IMR-90 (cell line): ENCODE measurements around the gene MAP7. TPM values are rescaled to one million over a fixed set of nuclear protein-coding genes. Genes with fewer than 3 reads are reported as not detected.

Experiments used
- ATAC-seq: fragments of 200-7000 bp; cut with Tn5 transposase; 2 replicates; pipeline ENCODE4 v1.9.1; 2020; ENCODE audit warnings: low read depth, mild to moderate bottlenecking, moderate library complexity
- BruUV-seq: library from RNA; stranded (reverse); fragments of 400-500 nt; replicated peaks from 2 replicates; lab custom pipeline; 2021; lab: Mats Ljungman, UMichigan
- CTCF ChIA-PET: fragments of 300-600 bp; formaldehyde crosslinking; extraction: SDS; loops from one replicate; lab custom pipeline; 2021; ENCODE audit warnings: antibody characterized with exemption; lab: Yijun Ruan, JAX
- POLR2A ChIA-PET: fragments of 300-600 bp; sonication (Branson Sonifier 250); formaldehyde crosslinking; loops from one replicate; lab custom pipeline; 2022; ENCODE audit warnings: antibody characterized with exemption; ENCODE audit not compliant: unreplicated experiment; lab: Charles Lee
- DNase-seq: peaks from one replicate; pipeline ENCODE4 v3.0.0; 2013
- H2AFZ ChIP-seq: replicated peaks from 2 replicates; pipeline ENCODE3; 2013; ENCODE audit warnings: low read length, mild to moderate bottlenecking; ENCODE audit not compliant: poor library complexity
- H2AK5ac ChIP-seq: 2 replicates; pipeline ENCODE4 v1.6.1; 2013; ENCODE audit warnings: low read depth, low read length, inconsistent platforms
- H2AK9ac ChIP-seq: replicated peaks from 2 replicates; pipeline ENCODE3; 2013; ENCODE audit warnings: mild to moderate bottlenecking, low read depth, low read length, moderate library complexity; ENCODE audit not compliant: poor library complexity
- H2BK120ac ChIP-seq: 2 replicates; pipeline ENCODE4 v1.6.1; 2013; ENCODE audit warnings: low read depth, low read length, inconsistent platforms
- H2BK15ac ChIP-seq: 3 replicates; pipeline ENCODE4 v1.6.1; 2013; ENCODE audit warnings: low read depth, low read length, inconsistent platforms
- H2BK20ac ChIP-seq: 2 replicates; pipeline ENCODE4 v1.6.1; 2013; ENCODE audit warnings: low read depth, mild to moderate bottlenecking, inconsistent platforms, low read length, moderate library complexity
- H2BK5ac ChIP-seq: 2 replicates; pipeline ENCODE4 v1.6.1; 2013; ENCODE audit warnings: mild to moderate bottlenecking, low read depth, low read length, inconsistent platforms; ENCODE audit not compliant: poor library complexity, severe bottlenecking
- H3K14ac ChIP-seq: replicated peaks from 2 replicates; pipeline ENCODE4 v1.6.1; 2013; ENCODE audit warnings: low read depth, low read length, inconsistent platforms
- H3K18ac ChIP-seq: 2 replicates; pipeline ENCODE4 v1.6.1; 2013; ENCODE audit warnings: low read depth, low read length, control low read depth
- H3K23ac ChIP-seq: 2 replicates; pipeline ENCODE4 v1.6.1; 2013; ENCODE audit warnings: low read depth, low read length, inconsistent platforms
- H3K27ac ChIP-seq: 2 replicates; pipeline ENCODE4 v1.5.1; 2013; ENCODE audit warnings: mild to moderate bottlenecking, control low read depth, low read length; ENCODE audit not compliant: insufficient read depth
- H3K27me3 ChIP-seq: 2 replicates; pipeline ENCODE4 v1.6.1; 2013; ENCODE audit warnings: low read length; ENCODE audit not compliant: control insufficient read depth, insufficient read depth
- H3K36me3 ChIP-seq: 2 replicates; pipeline ENCODE4 v1.6.1; 2013; ENCODE audit warnings: low read length, mixed read lengths; ENCODE audit not compliant: control insufficient read depth, insufficient read depth
- H3K4ac ChIP-seq: 2 replicates; pipeline ENCODE4 v1.6.1; 2013; ENCODE audit warnings: low read depth, low read length, inconsistent platforms
- H3K4me1 ChIP-seq: 2 replicates; pipeline ENCODE4 v1.6.1; 2013; ENCODE audit warnings: low read length, mixed read lengths; ENCODE audit not compliant: control insufficient read depth, insufficient read depth
- H3K4me2 ChIP-seq: 2 replicates; pipeline ENCODE4 v1.6.1; 2013; ENCODE audit warnings: low read depth, mild to moderate bottlenecking, control low read depth, low read length, moderate library complexity
- H3K4me3 ChIP-seq: 2 replicates; pipeline ENCODE4 v1.5.1; 2013; ENCODE audit warnings: low read depth, mild to moderate bottlenecking, control low read depth, low read length, moderate library complexity; ENCODE audit not compliant: insufficient read depth
- H3K56ac ChIP-seq: 2 replicates; pipeline ENCODE4 v1.6.1; 2013; ENCODE audit warnings: low read length, inconsistent platforms; ENCODE audit not compliant: insufficient read depth; ENCODE audit errors: extremely low read depth
- H3K79me1 ChIP-seq, 2 experiments: 2 replicates each; pipeline ENCODE4 v1.6.1; 2013; ENCODE audit warnings: low read length in 2 of 2, inconsistent platforms in 1 of 2, low read depth in 1 of 2
- H3K9ac ChIP-seq: 2 replicates; pipeline ENCODE4 v1.6.1; 2013; ENCODE audit warnings: low read depth, low read length, control low read depth
- H3K9me1 ChIP-seq: 2 replicates; pipeline ENCODE4 v1.6.1; 2013; ENCODE audit warnings: low read length, inconsistent platforms; ENCODE audit not compliant: insufficient read depth
- H3K9me3 ChIP-seq: 2 replicates; pipeline ENCODE4 v1.6.1; 2013; ENCODE audit warnings: low read length; ENCODE audit not compliant: control insufficient read depth, insufficient read depth
- H4K20me1 ChIP-seq: 2 replicates; pipeline ENCODE4 v1.6.1; 2013; ENCODE audit warnings: low read length, inconsistent platforms; ENCODE audit not compliant: insufficient read depth
- H4K5ac ChIP-seq: 2 replicates; pipeline ENCODE4 v1.6.1; 2013; ENCODE audit warnings: mild to moderate bottlenecking, low read depth, low read length, control low read depth
- H4K8ac ChIP-seq, 2 experiments: 2 replicates each; pipeline ENCODE4 v1.6.1; 2013; ENCODE audit warnings: low read depth in 2 of 2, low read length in 2 of 2, control low read depth in 1 of 2, inconsistent platforms in 1 of 2
- H4K91ac ChIP-seq: 2 replicates; pipeline ENCODE4 v1.6.1; 2013; ENCODE audit warnings: low read depth, low read length, inconsistent platforms; ENCODE audit not compliant: insufficient read depth
- BHLHE40 ChIP-seq: fragments of 150-350 bp; IDR thresholded peaks from 2 replicates; pipeline ENCODE4 v1.6.1; 2016; ENCODE audit warnings: mild to moderate bottlenecking, low read depth, low read length
- CEBPB ChIP-seq: IDR thresholded peaks from 2 replicates; pipeline ENCODE4 v1.6.1; 2012; ENCODE audit warnings: low read depth, low read length, improper control_type of control experiment
- FOS ChIP-seq: fragments of 150-350 bp; IDR thresholded peaks from 2 replicates; pipeline ENCODE4 v1.6.1; 2016; ENCODE audit warnings: low read depth, low read length
- MAFK ChIP-seq: IDR thresholded peaks from 2 replicates; pipeline ENCODE4 v1.6.1; 2012; ENCODE audit warnings: low read depth, low read length, improper control_type of control experiment
- MAZ ChIP-seq: IDR thresholded peaks from 2 replicates; pipeline ENCODE4 v1.6.1; 2012; ENCODE audit warnings: low read depth, mild to moderate bottlenecking, low read length, improper control_type of control experiment, moderate library complexity, borderline replicate concordance
- POLR2A ChIP-seq: IDR thresholded peaks from 2 replicates; pipeline ENCODE4 v1.6.1; 2012; ENCODE audit warnings: mild to moderate bottlenecking, low read depth, low read length
- RFX5 ChIP-seq: IDR thresholded peaks from 2 replicates; pipeline ENCODE4 v1.8.0; 2012; ENCODE audit warnings: low read depth, mild to moderate bottlenecking, low read length, moderate library complexity
- SMC3 ChIP-seq: fragments of 150-350 bp; IDR thresholded peaks from 2 replicates; pipeline ENCODE4 v1.6.1; 2016; ENCODE audit warnings: low read depth, mild to moderate bottlenecking, antibody characterized with exemption, low read length, moderate library complexity
- dilution Hi-C: fragments of 300-500 bp; cut with HindIII; formaldehyde crosslinking; loops from one replicate; pipeline ENCODE4 v1.14.3; 2018; ENCODE audit warnings: low sequenced_read_pairs; ENCODE audit not compliant: unreplicated experiment
- in situ Hi-C: fragments of 300-500 bp; cut with MboI; formaldehyde crosslinking; loops from 3 replicates; pipeline ENCODE4 v1.14.3; 2019; ENCODE audit warnings: low sequenced_read_pairs, inconsistent platforms, mixed read lengths
- intact Hi-C: fragments of 100-400 bp; cut with micrococcal nuclease; formaldehyde crosslinking; loops from 2 replicates; pipeline ENCODE4 v1.10.0; 2022
- polyA plus RNA-seq, 3 experiments: library from polyadenylated mRNA; depleted of rRNA; stranded (reverse); fragments of >200 nt; gene quantifications; 2 replicates each; pipeline ENCODE4 v1.2.3, GENCODE V29; 2012; ENCODE audit warnings: low replicate concordance in 1 of 3
- total RNA-seq: library from RNA; depleted of rRNA; stranded (reverse); fragments of >200 nt; gene quantifications from 2 replicates; pipeline ENCODE4 v1.2.3, GENCODE V29; 2012
- TF ChIP-seq, protein P1 (sequence below): conservative IDR thresholded peaks from 2 replicates; pipeline ENCODE4 v1.5.1; 2012; ENCODE audit warnings: mild to moderate bottlenecking, low read depth, low read length, improper control_type of control experiment
- TF ChIP-seq, protein P2 (sequence below): fragments of 150-350 bp; IDR thresholded peaks from 2 replicates; pipeline ENCODE4 v1.6.1; 2017; ENCODE audit warnings: mild to moderate bottlenecking, antibody characterized with exemption, low read length, low read depth
- TF ChIP-seq, protein P3 (sequence below): fragments of 150-350 bp; IDR thresholded peaks from 2 replicates; pipeline ENCODE4 v1.6.1; 2016; ENCODE audit warnings: low read depth, mild to moderate bottlenecking, low read length, moderate library complexity, borderline replicate concordance

MAP7 gene
- total and polyA plus RNA-seq, 2 of the 4 experiments (the other 2 are of a cell fraction), result 0.19 to 0.36 TPM

DNA sequence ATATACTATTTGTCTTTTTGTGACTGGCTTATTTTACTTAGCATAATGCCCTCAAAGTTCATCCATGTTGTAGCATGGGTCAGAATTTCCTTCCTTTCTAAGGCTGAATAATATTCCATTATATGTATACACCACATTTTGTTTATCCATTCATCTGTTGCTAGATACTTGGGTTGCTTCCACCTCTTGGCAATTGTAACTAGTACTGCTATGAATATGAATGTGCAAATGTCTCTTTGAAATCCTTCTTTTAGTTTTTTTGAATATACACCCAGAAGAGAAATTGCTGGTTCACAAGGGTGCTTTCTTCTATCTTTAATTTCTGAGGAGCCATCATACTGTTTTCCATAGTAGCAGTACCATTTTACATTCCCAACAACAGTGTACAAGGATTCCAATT, 21.3 kb upstream of the MAP7 start:
- dilution Hi-C loops (no loop called here), in situ Hi-C loops (no loop called here), intact Hi-C loops (no loop called here)
- Histone ChIP-seq H2BK5ac (no peak overlapping the region), H3K4me3 (no peak overlapping the region), H2AK5ac (no peak overlapping the region), H3K14ac (no peak overlapping the region), H2BK15ac (no peak overlapping the region), H3K4me2 (no peak overlapping the region), H4K8ac (no peak overlapping the region), H4K5ac (no peak overlapping the region), H3K9me3 (peaks cover 2% of the 10 kb centered on the region; the same call in 1 of the 2 replicates), H3K56ac (no peak overlapping the region), H4K20me1 (no peaks in the 10 kb centered on the region), H4K91ac (no peak overlapping the region), H2BK120ac (no peak overlapping the region), H3K4ac (no peak overlapping the region), H3K9ac (no peak overlapping the region), H2BK20ac (no peak overlapping the region), H3K23ac (no peak overlapping the region), H3K36me3 (peaks cover 19% of the 10 kb centered on the region), H3K79me1 (peaks cover 3 to 12% of the 10 kb centered on the region in 2 experiments; a peak in 2 of 4 replicates), H2AK9ac (no peak overlapping the region), H3K27ac (no peak overlapping the region), H3K4me1 (peaks cover 3% of the 10 kb centered on the region; the same call in 1 of the 2 replicates), H3K9me1 (peaks cover 3% of the 10 kb centered on the region), H2AFZ (no peak overlapping the region), H3K27me3 (no peaks in the 10 kb centered on the region), H3K18ac (no peak overlapping the region)
- ChIA-PET CTCF (no interaction called here), POLR2A (no interaction called here)
- no peak for ATAC-seq
- no peak for TF ChIP-seq MAFK
- no peak for TF ChIP-seq POLR2A
- TF ChIP-seq FOS, result no peak
- no peak for TF ChIP-seq SMC3
- TF ChIP-seq BHLHE40, result no peak
- TF ChIP-seq MAZ, result no peak
- TF ChIP-seq, protein P1, sequence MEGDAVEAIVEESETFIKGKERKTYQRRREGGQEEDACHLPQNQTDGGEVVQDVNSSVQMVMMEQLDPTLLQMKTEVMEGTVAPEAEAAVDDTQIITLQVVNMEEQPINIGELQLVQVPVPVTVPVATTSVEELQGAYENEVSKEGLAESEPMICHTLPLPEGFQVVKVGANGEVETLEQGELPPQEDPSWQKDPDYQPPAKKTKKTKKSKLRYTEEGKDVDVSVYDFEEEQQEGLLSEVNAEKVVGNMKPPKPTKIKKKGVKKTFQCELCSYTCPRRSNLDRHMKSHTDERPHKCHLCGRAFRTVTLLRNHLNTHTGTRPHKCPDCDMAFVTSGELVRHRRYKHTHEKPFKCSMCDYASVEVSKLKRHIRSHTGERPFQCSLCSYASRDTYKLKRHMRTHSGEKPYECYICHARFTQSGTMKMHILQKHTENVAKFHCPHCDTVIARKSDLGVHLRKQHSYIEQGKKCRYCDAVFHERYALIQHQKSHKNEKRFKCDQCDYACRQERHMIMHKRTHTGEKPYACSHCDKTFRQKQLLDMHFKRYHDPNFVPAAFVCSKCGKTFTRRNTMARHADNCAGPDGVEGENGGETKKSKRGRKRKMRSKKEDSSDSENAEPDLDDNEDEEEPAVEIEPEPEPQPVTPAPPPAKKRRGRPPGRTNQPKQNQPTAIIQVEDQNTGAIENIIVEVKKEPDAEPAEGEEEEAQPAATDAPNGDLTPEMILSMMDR, result no peak
- no peak for TF ChIP-seq CEBPB
- TF ChIP-seq, protein P2, sequence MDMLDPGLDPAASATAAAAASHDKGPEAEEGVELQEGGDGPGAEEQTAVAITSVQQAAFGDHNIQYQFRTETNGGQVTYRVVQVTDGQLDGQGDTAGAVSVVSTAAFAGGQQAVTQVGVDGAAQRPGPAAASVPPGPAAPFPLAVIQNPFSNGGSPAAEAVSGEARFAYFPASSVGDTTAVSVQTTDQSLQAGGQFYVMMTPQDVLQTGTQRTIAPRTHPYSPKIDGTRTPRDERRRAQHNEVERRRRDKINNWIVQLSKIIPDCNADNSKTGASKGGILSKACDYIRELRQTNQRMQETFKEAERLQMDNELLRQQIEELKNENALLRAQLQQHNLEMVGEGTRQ, result no peak
- no peak for TF ChIP-seq RFX5
- TF ChIP-seq, protein P3, sequence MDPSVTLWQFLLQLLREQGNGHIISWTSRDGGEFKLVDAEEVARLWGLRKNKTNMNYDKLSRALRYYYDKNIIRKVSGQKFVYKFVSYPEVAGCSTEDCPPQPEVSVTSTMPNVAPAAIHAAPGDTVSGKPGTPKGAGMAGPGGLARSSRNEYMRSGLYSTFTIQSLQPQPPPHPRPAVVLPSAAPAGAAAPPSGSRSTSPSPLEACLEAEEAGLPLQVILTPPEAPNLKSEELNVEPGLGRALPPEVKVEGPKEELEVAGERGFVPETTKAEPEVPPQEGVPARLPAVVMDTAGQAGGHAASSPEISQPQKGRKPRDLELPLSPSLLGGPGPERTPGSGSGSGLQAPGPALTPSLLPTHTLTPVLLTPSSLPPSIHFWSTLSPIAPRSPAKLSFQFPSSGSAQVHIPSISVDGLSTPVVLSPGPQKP, result no peak
- no peak for DNase-seq
- BruUV-seq, result no TSS peak
